PC-3 (cell line): ENCODE results near the gene RDH16. TPM values are rescaled to one million over a fixed set of nuclear protein-coding genes. Genes with fewer than 3 reads are reported as not detected.

Experiments used
- ATAC-seq: fragments of 200-7000 bp; cut with Tn5 transposase; 2 replicates; pipeline ENCODE4 v1.9.1; 2020; ENCODE audit warnings: mild to moderate bottlenecking, moderate library complexity
- BruUV-seq: library from RNA; stranded (reverse); fragments of 400-500 nt; replicated peaks from 2 replicates; lab custom pipeline; 2021; lab: Mats Ljungman, UMichigan
- CTCF ChIA-PET: fragments of 300-600 bp; sonication (Branson Sonifier 250); formaldehyde crosslinking; loops from one replicate; lab custom pipeline; 2022; ENCODE audit warnings: antibody characterized with exemption; lab: Charles Lee
- POLR2A ChIA-PET: fragments of 300-600 bp; sonication (Branson Sonifier 250); formaldehyde crosslinking; loops from one replicate; lab custom pipeline; 2022; ENCODE audit warnings: antibody characterized with exemption; ENCODE audit not compliant: unreplicated experiment; lab: Charles Lee
- DNase-seq: peaks from one replicate; pipeline ENCODE4 v3.0.0-alpha.2; 2015
- H2AFZ ChIP-seq: fragments of 300-600 bp; sonication (generic); 2 replicates; pipeline ENCODE4 v1.6.0; 2016; ENCODE audit warnings: antibody characterized with exemption, low read length
- H3F3A ChIP-seq: fragments of 300-600 bp; sonication (generic); one replicate; pipeline ENCODE4 v1.6.0; 2017; ENCODE audit warnings: antibody characterized with exemption, low read length, control low read depth, mild to moderate bottlenecking; ENCODE audit not compliant: unreplicated experiment
- H3K27ac ChIP-seq: fragments of 300-600 bp; sonication (generic); 2 replicates; pipeline ENCODE4 v1.5.1; 2016; ENCODE audit warnings: mild to moderate bottlenecking, low read length
- H3K27me3 ChIP-seq: fragments of 300-600 bp; sonication (generic); 2 replicates; pipeline ENCODE4 v1.6.1; 2016; ENCODE audit warnings: low read length, mixed read lengths
- H3K36me3 ChIP-seq: fragments of 300-600 bp; sonication (generic); 2 replicates; pipeline ENCODE4 v1.6.1; 2016; ENCODE audit warnings: low read depth, mixed run types, low read length, mixed read lengths
- H3K4me1 ChIP-seq: fragments of 300-600 bp; sonication (generic); 2 replicates; pipeline ENCODE4 v1.5.1; 2016; ENCODE audit warnings: low read length; ENCODE audit not compliant: insufficient read depth
- H3K4me2 ChIP-seq: fragments of 300-600 bp; sonication (generic); 2 replicates; pipeline ENCODE4 v1.6.0; 2016; ENCODE audit warnings: low read length
- H3K4me3 ChIP-seq: fragments of 300-600 bp; sonication (generic); 2 replicates; pipeline ENCODE4 v1.5.1; 2016; ENCODE audit warnings: mild to moderate bottlenecking, low read length, mixed read lengths
- H3K79me2 ChIP-seq: fragments of 300-600 bp; sonication (generic); 2 replicates; pipeline ENCODE4 v1.6.1; 2017; ENCODE audit warnings: low read length, mixed read lengths
- H3K9ac ChIP-seq: fragments of 300-600 bp; sonication (generic); 2 replicates; pipeline ENCODE4 v1.6.0; 2016; ENCODE audit warnings: mild to moderate bottlenecking, low read length
- H3K9me2 ChIP-seq: fragments of 300-600 bp; sonication (generic); replicated peaks from 2 replicates; pipeline ENCODE4 v1.6.1; 2016; ENCODE audit warnings: mixed run types, low read length, mixed read lengths
- H3K9me3 ChIP-seq: fragments of 300-600 bp; sonication (generic); 2 replicates; pipeline ENCODE4 v1.6.1; 2016; ENCODE audit warnings: low read length, mixed read lengths
- H4K20me1 ChIP-seq: fragments of 300-600 bp; sonication (generic); 2 replicates; pipeline ENCODE4 v1.6.1; 2016; ENCODE audit warnings: low read length, mixed read lengths
- CTCF ChIP-seq: fragments of 300-600 bp; sonication (generic); conservative IDR thresholded peaks from 2 replicates; pipeline ENCODE4 v1.5.1; 2017; ENCODE audit warnings: antibody characterized with exemption, low read depth, mild to moderate bottlenecking, low read length
- EZH2 ChIP-seq: fragments of 300-600 bp; sonication (generic); IDR thresholded peaks from one replicate; pipeline ENCODE4 v1.6.1; 2017; ENCODE audit warnings: antibody characterized with exemption, mild to moderate bottlenecking, low read length; ENCODE audit not compliant: unreplicated experiment
- EZH2phosphoT487 ChIP-seq: fragments of 300-600 bp; sonication (generic); IDR thresholded peaks from 2 replicates; pipeline ENCODE4 v1.6.1; 2018; ENCODE audit warnings: mild to moderate bottlenecking, antibody characterized with exemption, low read length, borderline replicate concordance
- intact Hi-C: fragments of 100-400 bp; cut with micrococcal nuclease; formaldehyde crosslinking; loops from 2 replicates; pipeline ENCODE4 v1.9.0; 2023
- total RNA-seq: library from RNA; depleted of rRNA; stranded (reverse); fragments of >200 nt; gene quantifications from 2 replicates; pipeline ENCODE4 v1.2.3, GENCODE V29; 2014; rRNA removed

The RDH16 gene
- total RNA-seq, 1 experiment from 2014 or later = 0.73 TPM

- no peaks in the 10 kb centered on the region; the same call in 1 of the 2 replicates for H3K36me3 ChIP-seq
- no peaks in the 10 kb centered on the region for H3K9me2 ChIP-seq
- no peak overlapping the region for H3K9ac ChIP-seq
- POLR2A ChIA-PET = no interaction called here
- H3K4me3 ChIP-seq = no peak overlapping the region
- no peaks in the 10 kb centered on the region for H3K27me3 ChIP-seq
- H3F3A ChIP-seq = no peaks in the 10 kb centered on the region
- intact Hi-C loops = no loop called here
- no peak for DNase-seq
- no peak for TF ChIP-seq EZH2phosphoT487
- TF ChIP-seq CTCF = no peak
- no peak for TF ChIP-seq EZH2
- H2AFZ ChIP-seq = no peak overlapping the region
- no peaks in the 10 kb centered on the region for H3K79me2 ChIP-seq
- H3K9me3 ChIP-seq = no peaks in the 10 kb centered on the region
- peaks cover 4% of the 10 kb centered on the region for H3K4me1 ChIP-seq
- H4K20me1 ChIP-seq = no peaks in the 10 kb centered on the region
- no peak for ATAC-seq
- BruUV-seq = no TSS peak
- no peak overlapping the region for H3K27ac ChIP-seq
- CTCF ChIA-PET = no interaction called here
- no peak overlapping the region for H3K4me2 ChIP-seq
Measured at GRCh38 chr12:56905852-56906251, 51.6 kb downstream of the RDH16 start.

- no peak for DNase-seq
- H3K9ac ChIP-seq = no peak overlapping the region
- H3K79me2 ChIP-seq = no peaks in the 10 kb centered on the region
- H3K27me3 ChIP-seq = no peaks in the 10 kb centered on the region
- H3K9me3 ChIP-seq = no peaks in the 10 kb centered on the region
- no peaks in the 10 kb centered on the region for H3K9me2 ChIP-seq
- intact Hi-C loops = no loop called here
- no peak for ATAC-seq
- CTCF ChIA-PET = no interaction called here
- no peak for TF ChIP-seq EZH2
- no peak for TF ChIP-seq EZH2phosphoT487
- no peak for TF ChIP-seq CTCF
- H3K27ac ChIP-seq = no peak overlapping the region
- H3F3A ChIP-seq = no peaks in the 10 kb centered on the region
- no peak overlapping the region for H3K4me3 ChIP-seq
- no peak overlapping the region for H2AFZ ChIP-seq
- no peaks in the 10 kb centered on the region for H4K20me1 ChIP-seq
- H3K4me2 ChIP-seq = no peak overlapping the region
- peaks cover 24% of the 10 kb centered on the region for H3K4me1 ChIP-seq
- BruUV-seq = no TSS peak
- H3K36me3 ChIP-seq = no peaks in the 10 kb centered on the region
- POLR2A ChIA-PET = no interaction called here
Measured at GRCh38 chr12:56903374-56903773, 54.0 kb downstream of the RDH16 start.

Other genes starting within 250 kb of the RDH16 start
- gene NACA, start 232.3 kb downstream of the RDH16 start, total RNA-seq = 839 and 1,420 TPM in 2 replicates
- gene PRIM1, start 205.3 kb downstream of the RDH16 start, total RNA-seq = 25.0 and 32.3 TPM in 2 replicates
- gene HSD17B6, start 194.3 kb downstream of the RDH16 start, total RNA-seq = 0.73 TPM in 1 of 2 replicates, not detected in the other
- gene SDR9C7, start 23.2 kb downstream of the RDH16 start, total RNA-seq = not detected in 2 replicates
- gene ZBTB39, start 48.9 kb upstream of the RDH16 start, total RNA-seq = 3.6 and 4.8 TPM in 2 replicates
- gene TAC3, start 58.9 kb upstream of the RDH16 start, total RNA-seq = not detected in 2 replicates
- 0.17 TPM in 1 of 2 replicates, not detected in the other for gene MYO1A, start 92.5 kb upstream of the RDH16 start, total RNA-seq
- 16.4 and 18.3 TPM in 2 replicates for gene NEMP1, start 121.2 kb upstream of the RDH16 start, total RNA-seq
- 17.4 and 20.2 TPM in 2 replicates for gene NAB2, start 131.5 kb upstream of the RDH16 start, total RNA-seq
- gene STAT6, start 153.8 kb upstream of the RDH16 start, total RNA-seq = 20.8 and 28.4 TPM in 2 replicates
- gene LRP1, start 170.9 kb upstream of the RDH16 start, total RNA-seq = 14.7 and 21.8 TPM in 2 replicates
- gene LRP1-AS, start 190.0 kb upstream of the RDH16 start, total RNA-seq = not detected in 2 replicates